Transverse colon (tissue), 4 donors: ENCODE measurements around the gene RHBDD3. TPM values are rescaled to one million over a fixed set of nuclear protein-coding genes. Genes with fewer than 3 reads are reported as not detected.

Source experiments
- DNase-seq: peaks from one replicate; pipeline ENCODE4 v3.0.0-alpha.2; 2019
- H3K27ac ChIP-seq, 4 donors: fragments of 200-600 bp; sonication (generic); 2 replicates each; pipeline ENCODE4 v1.5.1; 2016 to 2018; ENCODE audit warnings: inconsistent platforms in 4 of 4
- H3K27me3 ChIP-seq: fragments of 200-600 bp; sonication (generic); 2 replicates; pipeline ENCODE4 v1.5.1; 2017; ENCODE audit warnings: inconsistent platforms
- H3K36me3 ChIP-seq, 4 donors: fragments of 200-600 bp; sonication (generic); 2 replicates each; pipeline ENCODE4 v1.5.1; 2017 to 2019; ENCODE audit warnings: inconsistent platforms in 4 of 4
- H3K4me1 ChIP-seq, 4 donors: fragments of 200-600 bp; sonication (generic); 2 replicates each; pipeline ENCODE4 v1.5.1; 2017 to 2020; ENCODE audit warnings: inconsistent platforms in 4 of 4
- H3K4me3 ChIP-seq, 4 donors: fragments of 200-600 bp; sonication (generic); 1 replicate in 1 of 4; 2 replicates in 3 of 4; pipeline versions ENCODE4 v1.5.1 to v1.6.1; 2017 to 2019; ENCODE audit warnings: inconsistent platforms in 4 of 4
- H3K9me3 ChIP-seq, 2 donors: fragments of 200-600 bp; sonication (generic); 2 replicates each; pipeline ENCODE4 v1.5.1; 2017 to 2019; ENCODE audit warnings: inconsistent platforms in 2 of 2
- CTCF ChIP-seq, 5 experiments: fragments of 200-600 bp in 3 of 5; fragments of 450-650 bp in 2 of 5; sonication (generic) in 3 of 5; IDR thresholded peaks; 1 replicate in 2 of 5; 2 replicates in 3 of 5; pipeline ENCODE4 v1.5.1; 2016 to 2017; ENCODE audit warnings: antibody characterized with exemption in 5 of 5, inconsistent platforms in 3 of 5, mild to moderate bottlenecking in 2 of 5, moderate library complexity in 1 of 5
- EP300 ChIP-seq: sonication (generic); formaldehyde crosslinking; IDR thresholded peaks from one replicate; pipeline ENCODE4 v1.6.1; 2017; ENCODE audit warnings: antibody characterized with exemption, low read depth
- POLR2A ChIP-seq: fragments of 450-650 bp; IDR thresholded peaks from one replicate; pipeline ENCODE4 v1.6.1; 2016; ENCODE audit warnings: antibody characterized with exemption, mild to moderate bottlenecking, moderate library complexity
- POLR2AphosphoS5 ChIP-seq, 3 donors: sonication (generic); formaldehyde crosslinking; IDR thresholded peaks; one replicate each; pipeline ENCODE4 v1.6.1; 2016; ENCODE audit warnings: antibody characterized with exemption in 3 of 3
- WGBS, 2 donors: methylation state at CpG; one replicate each; pipeline ENCODE4 v1.1.5; 2018; ENCODE audit warnings: low coverage in 1 of 2; 5-methylcytosine and 5-hydroxymethylcytosine counted together
- in situ Hi-C, 4 donors: fragments of 200-750 bp; cut with MboI; loops; one replicate each; pipeline versions ENCODE4 v1.15.0 to v1.15.1; 2017; ENCODE audit warnings: low sequenced_read_pairs in 3 of 4, low pct_ligation_motif_present in 1 of 4, low pct_unique_long_range_greater_than_20kb in 1 of 4
- intact Hi-C: fragments of 100-400 bp; cut with DNase I; formaldehyde crosslinking; loops from one replicate; pipeline ENCODE4 v1.15.1; 2023; ENCODE audit warnings: low total_unique reads
- total RNA-seq, 4 donors: library from RNA; depleted of rRNA; stranded (reverse); fragments of >200 nt; gene quantifications; one replicate each; pipeline ENCODE4 v1.1.0, GENCODE V29; 2016

The RHBDD3 gene
- total RNA-seq, 4 donors from 2014 or later: 20.9 to 131 (median 31.5) TPM

DNA sequence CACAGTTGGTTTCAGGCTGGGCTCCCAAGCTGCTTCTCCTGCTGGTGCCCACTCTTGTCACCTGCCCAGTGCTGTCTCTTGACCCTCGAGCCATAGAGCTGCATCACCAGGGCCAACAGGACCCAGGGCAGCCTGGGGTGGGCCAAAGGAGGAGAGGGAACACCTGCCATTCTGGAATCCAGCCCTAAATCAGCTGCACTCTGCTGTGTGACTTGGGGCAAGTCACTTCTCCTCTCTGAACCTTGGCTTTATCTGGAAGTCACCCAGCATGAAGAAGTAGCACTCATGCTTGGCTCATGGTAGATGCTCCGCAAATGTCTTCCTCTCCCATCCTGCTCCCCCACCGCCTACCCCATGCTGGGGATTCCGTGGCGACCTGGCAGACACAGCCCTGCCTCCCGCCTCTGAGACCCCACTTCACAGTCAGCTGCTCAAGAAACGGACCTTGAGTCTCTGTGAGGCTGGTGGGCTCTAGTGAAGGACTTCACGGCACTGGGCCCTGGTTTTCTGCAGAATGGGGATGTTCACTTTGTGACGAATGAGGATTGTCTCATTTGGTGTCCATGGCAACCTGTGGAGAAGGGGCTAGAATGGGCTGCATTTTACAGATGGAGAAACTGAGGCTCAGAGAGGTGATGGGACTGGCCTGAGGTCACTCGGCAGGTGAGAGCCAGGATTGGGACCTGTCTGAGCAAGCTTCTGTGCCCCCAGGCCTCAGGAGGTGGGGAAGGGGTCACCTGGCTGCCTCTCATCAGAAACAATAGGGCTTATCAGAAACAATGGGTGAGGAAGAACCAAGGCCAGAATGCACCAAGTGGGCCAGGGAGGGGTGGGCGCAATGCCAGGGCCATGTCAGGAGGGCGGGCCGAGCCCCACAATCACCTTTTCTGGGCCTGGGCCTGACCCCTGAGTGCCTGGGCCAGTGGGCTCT, 49.7 kb downstream of the RHBDD3 start:
- 84% methylated on average over 13 of the region's 13 CpGs; no CpG with 5 or more reads in 1 of the 2 donors for WGBS, 2 donors
- Histone ChIP-seq H3K4me3 (no peak overlapping the region), H3K36me3 (no peaks in the 10 kb centered on the region), H3K27me3 (no peaks in the 10 kb centered on the region), H3K4me1 (no peaks in the 10 kb centered on the region), H3K9me3 (no peaks in the 10 kb centered on the region), H3K27ac (no peak overlapping the region)
- DNase-seq: no peak
- TF ChIP-seq POLR2AphosphoS5 (IDR thresholded peaks at IDR 0.05) (no peak), POLR2A (no peak), CTCF (IDR thresholded peaks at IDR 0.05) (no peak), EP300 (no peak)
- in situ Hi-C loops (no loop called here), intact Hi-C loops (no loop called here)

DNA sequence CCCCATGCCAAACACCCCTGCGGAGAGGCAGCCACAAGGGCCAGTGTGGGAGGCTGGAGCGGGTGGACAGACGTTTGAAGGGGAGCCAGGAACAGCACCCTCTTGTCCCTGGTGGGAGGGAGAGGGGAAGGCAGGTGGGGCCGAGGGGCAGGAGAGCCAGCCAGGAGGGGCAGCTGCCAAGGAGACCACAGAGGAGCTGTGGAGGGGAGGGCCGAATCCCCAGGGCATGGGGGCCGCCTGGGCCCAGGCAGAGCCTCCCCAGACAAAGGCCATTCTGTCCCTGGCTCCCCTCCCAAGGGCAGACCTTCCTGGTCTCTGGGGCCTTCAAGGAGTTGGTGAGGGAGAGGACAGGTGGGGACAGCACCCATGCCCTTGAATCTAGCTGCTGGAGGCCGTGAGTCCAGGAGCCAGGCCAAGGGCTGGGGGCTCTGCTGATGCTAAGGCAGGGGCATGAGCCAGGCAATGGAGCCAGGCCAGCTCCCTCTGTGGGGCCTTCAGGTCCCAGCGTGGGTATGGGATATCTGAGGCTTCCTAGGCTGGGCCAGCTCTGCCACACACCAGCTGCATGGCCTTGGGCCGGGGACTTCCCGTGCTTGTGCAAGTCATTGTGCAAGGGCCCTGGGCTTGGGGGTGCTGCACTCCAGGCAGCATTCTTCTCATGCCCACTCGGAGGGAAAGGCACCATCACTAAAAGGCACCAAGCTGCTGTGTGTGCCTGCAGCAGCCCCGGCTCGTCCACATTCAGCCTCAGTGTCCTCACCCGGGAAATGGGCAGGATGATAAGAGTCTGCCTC, 50.7 kb downstream of the RHBDD3 start:
- DNase-seq: no peak

GRCh38 chr22:29216011-29216872, 51.5 kb downstream of the RHBDD3 start:
- no peak overlapping the region for H3K4me3 ChIP-seq
- H3K27me3 ChIP-seq: no peaks in the 10 kb centered on the region
- WGBS, 2 donors: 83% methylated on average over 12 of the region's 14 CpGs; no CpG with 5 or more reads in 1 of the 2 donors
- in situ Hi-C loops (no loop called here), intact Hi-C loops (no loop called here)
- H3K4me1 ChIP-seq: no peaks in the 10 kb centered on the region
- H3K9me3 ChIP-seq: no peaks in the 10 kb centered on the region
- no peak overlapping the region for H3K27ac ChIP-seq
- no peaks in the 10 kb centered on the region for H3K36me3 ChIP-seq
- TF ChIP-seq EP300 (no peak), POLR2A (no peak), POLR2AphosphoS5 (IDR thresholded peaks at IDR 0.05) (no peak), CTCF (IDR thresholded peaks at IDR 0.05) (no peak)
- no peak for DNase-seq

More for the DNA sequence above, 50.7 kb downstream of the RHBDD3 start:
- in situ Hi-C loops: no loop called here
- Histone ChIP-seq H3K4me1 (no peaks in the 10 kb centered on the region), H3K9me3 (no peaks in the 10 kb centered on the region), H3K27ac (no peak overlapping the region), H3K4me3 (no peak overlapping the region), H3K27me3 (no peaks in the 10 kb centered on the region), H3K36me3 (no peaks in the 10 kb centered on the region)
- 76 to 83% methylated on average over 2 to 14 of the region's 14 CpGs for WGBS, 2 donors
- TF ChIP-seq POLR2A (no peak), EP300 (no peak), CTCF (IDR thresholded peaks at IDR 0.05) (no peak), POLR2AphosphoS5 (IDR thresholded peaks at IDR 0.05) (no peak)
- intact Hi-C loops: no loop called here
